ENCODE measurements around the gene NTSR1. TPM values are rescaled to one million over a fixed set of nuclear protein-coding genes. Genes with fewer than 3 reads are reported as not detected.

NTSR1 gene
- total RNA-seq, 1 donor from 2014 or later = 0.08 TPM

- Histone ChIP-seq H3K4me3 (ENCODE audit: low read depth, low read length) (no peak overlapping the region), H3K27me3 (ENCODE audit: control insufficient read depth, insufficient read depth, low read length) (peaks cover 13% of the 10 kb centered on the region), H3K36me3 (ENCODE audit: control insufficient read depth, insufficient read depth, low read length) (no peaks in the 10 kb centered on the region)
- no peak for DNase-seq (ENCODE audit: low read depth)
- no peak for TF ChIP-seq CTCF (IDR thresholded peaks at IDR 0.05; ENCODE audit: insufficient read depth, low read length, poor library complexity, severe bottlenecking)
Observed at GRCh38 chr20:62670998-62671397, 37.6 kb upstream of the NTSR1 start.

- no peak for TF ChIP-seq CTCF (IDR thresholded peaks at IDR 0.05; ENCODE audit: insufficient read depth, low read length, poor library complexity, severe bottlenecking)
- DNase-seq (ENCODE audit: low read depth) = no peak
- H3K36me3 ChIP-seq (ENCODE audit: control insufficient read depth, insufficient read depth, low read length) = no peaks in the 10 kb centered on the region
- no peak overlapping the region for H3K4me3 ChIP-seq (ENCODE audit: low read depth, low read length)
- H3K27me3 ChIP-seq (ENCODE audit: control insufficient read depth, insufficient read depth, low read length) = peaks cover 15% of the 10 kb centered on the region
Observed at GRCh38 chr20:62671765-62672164, 36.9 kb upstream of the NTSR1 start.

- TF ChIP-seq CTCF (IDR thresholded peaks at IDR 0.05; ENCODE audit: insufficient read depth, low read length, poor library complexity, severe bottlenecking) = no peak
Observed at GRCh38 chr20:62674370-62674769, 34.3 kb upstream of the NTSR1 start.

GRCh38 chr20:62675156-62675876 is 33.3 kb upstream of the NTSR1 start:
- Histone ChIP-seq H3K4me3 (ENCODE audit: low read depth, low read length) (no peak overlapping the region), H3K36me3 (ENCODE audit: control insufficient read depth, insufficient read depth, low read length) (no peaks in the 10 kb centered on the region), H3K27me3 (ENCODE audit: control insufficient read depth, insufficient read depth, low read length) (peaks cover 17% of the 10 kb centered on the region)
- no peak for TF ChIP-seq CTCF (IDR thresholded peaks at IDR 0.05; ENCODE audit: insufficient read depth, low read length, poor library complexity, severe bottlenecking)
- DNase-seq (ENCODE audit: low read depth) = no peak

More at GRCh38 chr20:62674370-62674769, 34.3 kb upstream of the NTSR1 start:
- peaks cover 17% of the 10 kb centered on the region for H3K27me3 ChIP-seq (ENCODE audit: control insufficient read depth, insufficient read depth, low read length)
- no peaks in the 10 kb centered on the region for H3K36me3 ChIP-seq (ENCODE audit: control insufficient read depth, insufficient read depth, low read length)
- no peak overlapping the region for H3K4me3 ChIP-seq (ENCODE audit: low read depth, low read length)
- DNase-seq (ENCODE audit: low read depth) = no peak

- peaks cover 17% of the 10 kb centered on the region for H3K27me3 ChIP-seq (ENCODE audit: control insufficient read depth, insufficient read depth, low read length)
- H3K4me3 ChIP-seq (ENCODE audit: low read depth, low read length) = no peak overlapping the region
- no peak for DNase-seq (ENCODE audit: low read depth)
- TF ChIP-seq CTCF (IDR thresholded peaks at IDR 0.05; ENCODE audit: insufficient read depth, low read length, poor library complexity, severe bottlenecking) = no peak
- no peaks in the 10 kb centered on the region for H3K36me3 ChIP-seq (ENCODE audit: control insufficient read depth, insufficient read depth, low read length)
Observed at GRCh38 chr20:62675877-62676260, 32.8 kb upstream of the NTSR1 start.

GRCh38 chr20:62676976-62677375 is 31.7 kb upstream of the NTSR1 start:
- H3K27me3 ChIP-seq (ENCODE audit: control insufficient read depth, insufficient read depth, low read length) = peaks cover 19% of the 10 kb centered on the region
- no peak for DNase-seq (ENCODE audit: low read depth)
- H3K4me3 ChIP-seq (ENCODE audit: low read depth, low read length) = no peak overlapping the region
- TF ChIP-seq CTCF (IDR thresholded peaks at IDR 0.05; ENCODE audit: insufficient read depth, low read length, poor library complexity, severe bottlenecking) = no peak
- no peaks in the 10 kb centered on the region for H3K36me3 ChIP-seq (ENCODE audit: control insufficient read depth, insufficient read depth, low read length)

All from kidney epithelial cell (primary cell).